ENCODE results near the gene CHCT1. TPM values are rescaled to one million over a fixed set of nuclear protein-coding genes. Genes with fewer than 3 reads are reported as not detected.

Gene CHCT1
- total RNA-seq, 1 donor from 2014 or later = not detected

GRCh38 chr17:60463157-60463835 lies 41.0 kb downstream of the CHCT1 start:
- no peak overlapping the region for H3K4me3 Mint-ChIP-seq (ENCODE audit: unreplicated experiment)

GRCh38 chr17:60464343-60464742 lies 42.1 kb downstream of the CHCT1 start:
- DNase-seq (ENCODE audit: low spot score) = no peak
- Mint-ChIP-seq H3K36me3 (ENCODE audit: low read depth) (peaks cover 15% of the 10 kb centered on the region), H3K27ac (ENCODE audit: unreplicated experiment) (peak overlapping the region; percentile 61), H3K4me1 (ENCODE audit: low read depth) (peaks cover 45% of the 10 kb centered on the region), H3K9me3 (ENCODE audit: low read depth) (no peaks in the 10 kb centered on the region), H3K4me3 (ENCODE audit: unreplicated experiment) (no peak overlapping the region), H3K27me3 (ENCODE audit: low read depth) (no peaks in the 10 kb centered on the region)
- no peak for TF ChIP-seq CTCF (IDR thresholded peaks at IDR 0.05)

More at GRCh38 chr17:60463157-60463835, 41.0 kb downstream of the CHCT1 start:
- Mint-ChIP-seq H3K36me3 (ENCODE audit: low read depth) (peaks cover 21% of the 10 kb centered on the region), H3K9me3 (ENCODE audit: low read depth) (no peaks in the 10 kb centered on the region), H3K27ac (ENCODE audit: unreplicated experiment) (peak overlapping the region; percentile 86), H3K27me3 (ENCODE audit: low read depth) (no peaks in the 10 kb centered on the region), H3K4me1 (ENCODE audit: low read depth) (peaks cover 35% of the 10 kb centered on the region)
- TF ChIP-seq CTCF (IDR thresholded peaks at IDR 0.05) = no peak
- no peak for DNase-seq (ENCODE audit: low spot score)

- Mint-ChIP-seq H3K4me1 (ENCODE audit: low read depth) (peaks cover 59% of the 10 kb centered on the region), H3K9me3 (ENCODE audit: low read depth) (peaks cover 9% of the 10 kb centered on the region), H3K27ac (ENCODE audit: unreplicated experiment) (peak overlapping the region; percentile 93), H3K36me3 (ENCODE audit: low read depth) (peaks cover 21% of the 10 kb centered on the region), H3K4me3 (ENCODE audit: unreplicated experiment) (no peak overlapping the region), H3K27me3 (ENCODE audit: low read depth) (no peaks in the 10 kb centered on the region)
- TF ChIP-seq CTCF (IDR thresholded peaks at IDR 0.05) = no peak
- DNase-seq (ENCODE audit: low spot score) = no peak
Observed at GRCh38 chr17:60468371-60468770, 46.1 kb downstream of the CHCT1 start.

GRCh38 chr17:60471451-60471850 lies 49.2 kb downstream of the CHCT1 start:
- DNase-seq (ENCODE audit: low spot score) = no peak
- Mint-ChIP-seq H3K27ac (ENCODE audit: unreplicated experiment) (peak overlapping the region; percentile 50), H3K4me3 (ENCODE audit: unreplicated experiment) (no peak overlapping the region), H3K36me3 (ENCODE audit: low read depth) (peaks cover 12% of the 10 kb centered on the region), H3K9me3 (ENCODE audit: low read depth) (peaks cover 9% of the 10 kb centered on the region), H3K27me3 (ENCODE audit: low read depth) (no peaks in the 10 kb centered on the region), H3K4me1 (ENCODE audit: low read depth) (peaks cover 47% of the 10 kb centered on the region)
- no peak for TF ChIP-seq CTCF (IDR thresholded peaks at IDR 0.05)

GRCh38 chr17:60472449-60472848 lies 50.2 kb downstream of the CHCT1 start:
- Mint-ChIP-seq H3K4me1 (ENCODE audit: low read depth) (peaks cover 41% of the 10 kb centered on the region), H3K27me3 (ENCODE audit: low read depth) (no peaks in the 10 kb centered on the region)

More at GRCh38 chr17:60472449-60472848, 50.2 kb downstream of the CHCT1 start:
- peaks cover 16% of the 10 kb centered on the region for H3K36me3 Mint-ChIP-seq (ENCODE audit: low read depth)
- H3K27ac Mint-ChIP-seq (ENCODE audit: unreplicated experiment) = no peak overlapping the region
- DNase-seq (ENCODE audit: low spot score) = no peak
- H3K9me3 Mint-ChIP-seq (ENCODE audit: low read depth) = peaks cover 9% of the 10 kb centered on the region
- H3K4me3 Mint-ChIP-seq (ENCODE audit: unreplicated experiment) = no peak overlapping the region
- no peak for TF ChIP-seq CTCF (IDR thresholded peaks at IDR 0.05)
